Measurements from ENCODE around the gene PDGFC. TPM values are rescaled to one million over a fixed set of nuclear protein-coding genes. Genes with fewer than 3 reads are reported as not detected.

The PDGFC gene
- total RNA-seq, 1 experiment from 2014 or later = 5.3 TPM

DNA sequence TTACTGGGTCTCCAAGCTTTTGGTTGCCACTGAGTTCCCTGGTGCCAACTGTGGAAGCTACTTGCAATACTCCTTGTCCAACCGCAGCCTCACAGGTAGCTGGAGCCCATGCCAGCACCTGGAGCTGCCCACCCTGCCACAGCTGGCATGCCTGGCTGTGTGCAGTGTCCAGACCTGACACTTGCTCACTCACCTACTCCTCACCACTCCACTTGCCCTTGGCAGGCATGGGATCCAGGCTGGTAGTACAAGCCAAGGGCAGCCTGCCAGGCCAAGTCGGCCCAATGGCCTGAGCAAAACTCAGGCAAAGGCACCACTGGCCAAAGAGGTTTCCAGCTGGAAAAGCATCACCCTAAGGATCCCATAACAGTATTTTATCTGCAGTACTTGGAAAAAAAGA lies 246.3 kb downstream of the PDGFC start (continued):
- TF ChIP-seq, protein P1, sequence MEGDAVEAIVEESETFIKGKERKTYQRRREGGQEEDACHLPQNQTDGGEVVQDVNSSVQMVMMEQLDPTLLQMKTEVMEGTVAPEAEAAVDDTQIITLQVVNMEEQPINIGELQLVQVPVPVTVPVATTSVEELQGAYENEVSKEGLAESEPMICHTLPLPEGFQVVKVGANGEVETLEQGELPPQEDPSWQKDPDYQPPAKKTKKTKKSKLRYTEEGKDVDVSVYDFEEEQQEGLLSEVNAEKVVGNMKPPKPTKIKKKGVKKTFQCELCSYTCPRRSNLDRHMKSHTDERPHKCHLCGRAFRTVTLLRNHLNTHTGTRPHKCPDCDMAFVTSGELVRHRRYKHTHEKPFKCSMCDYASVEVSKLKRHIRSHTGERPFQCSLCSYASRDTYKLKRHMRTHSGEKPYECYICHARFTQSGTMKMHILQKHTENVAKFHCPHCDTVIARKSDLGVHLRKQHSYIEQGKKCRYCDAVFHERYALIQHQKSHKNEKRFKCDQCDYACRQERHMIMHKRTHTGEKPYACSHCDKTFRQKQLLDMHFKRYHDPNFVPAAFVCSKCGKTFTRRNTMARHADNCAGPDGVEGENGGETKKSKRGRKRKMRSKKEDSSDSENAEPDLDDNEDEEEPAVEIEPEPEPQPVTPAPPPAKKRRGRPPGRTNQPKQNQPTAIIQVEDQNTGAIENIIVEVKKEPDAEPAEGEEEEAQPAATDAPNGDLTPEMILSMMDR (IDR thresholded peaks at IDR 0.05) = no peak
- TF ChIP-seq TCF7 (CRISPR knock-in tag; IDR thresholded peaks at IDR 0.05; ENCODE audit: low read depth) (no peak), ELF4 (CRISPR knock-in tag; IDR thresholded peaks at IDR 0.05; ENCODE audit: low read depth) (no peak), IRF2 (CRISPR knock-in tag; IDR thresholded peaks at IDR 0.05; ENCODE audit: borderline replicate concordance, low read depth) (no peak), CDX4 (CRISPR knock-in tag; IDR thresholded peaks at IDR 0.05; ENCODE audit: borderline replicate concordance) (no peak), SP1 (CRISPR knock-in tag; conservative IDR thresholded peaks at IDR 0.05) (no peak), JUN (CRISPR knock-in tag; IDR thresholded peaks at IDR 0.05) (no peak)
- TF ChIP-seq, protein P2, sequence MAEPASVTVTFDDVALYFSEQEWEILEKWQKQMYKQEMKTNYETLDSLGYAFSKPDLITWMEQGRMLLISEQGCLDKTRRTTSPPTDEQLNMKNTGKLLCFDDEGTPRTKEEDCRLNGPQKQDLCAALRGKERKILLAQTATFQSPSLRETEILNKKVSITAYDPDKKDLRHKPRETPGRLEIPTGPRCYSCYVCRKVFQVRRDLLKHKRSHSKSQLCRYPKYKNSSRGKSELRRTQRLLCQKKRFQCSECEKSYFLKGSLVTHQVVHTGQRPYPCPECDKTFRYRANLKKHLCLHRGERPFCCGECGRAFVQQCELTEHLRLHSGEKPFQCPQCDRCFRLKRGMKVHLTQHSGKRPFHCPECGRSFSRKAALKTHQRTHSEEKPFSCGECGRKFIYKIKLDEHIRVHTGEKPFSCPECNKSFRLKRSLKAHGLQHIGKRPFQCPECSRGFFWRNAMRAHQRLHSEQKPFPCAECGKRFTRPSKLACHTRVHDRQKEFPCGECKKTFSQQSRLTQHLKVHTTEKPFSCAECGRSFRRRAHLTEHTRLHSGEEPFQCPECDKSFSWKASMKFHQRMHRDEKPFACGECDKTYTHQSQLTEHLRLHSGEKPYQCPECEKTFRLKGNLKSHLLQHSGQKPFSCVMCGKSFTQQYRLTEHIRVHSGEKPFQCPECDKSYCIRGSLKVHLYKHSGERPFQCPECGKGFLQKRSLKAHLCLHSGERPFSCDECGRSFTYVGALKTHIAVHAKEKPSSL (CRISPR knock-in tag; conservative IDR thresholded peaks at IDR 0.05) = no peak
- TF ChIP-seq, protein P3, sequence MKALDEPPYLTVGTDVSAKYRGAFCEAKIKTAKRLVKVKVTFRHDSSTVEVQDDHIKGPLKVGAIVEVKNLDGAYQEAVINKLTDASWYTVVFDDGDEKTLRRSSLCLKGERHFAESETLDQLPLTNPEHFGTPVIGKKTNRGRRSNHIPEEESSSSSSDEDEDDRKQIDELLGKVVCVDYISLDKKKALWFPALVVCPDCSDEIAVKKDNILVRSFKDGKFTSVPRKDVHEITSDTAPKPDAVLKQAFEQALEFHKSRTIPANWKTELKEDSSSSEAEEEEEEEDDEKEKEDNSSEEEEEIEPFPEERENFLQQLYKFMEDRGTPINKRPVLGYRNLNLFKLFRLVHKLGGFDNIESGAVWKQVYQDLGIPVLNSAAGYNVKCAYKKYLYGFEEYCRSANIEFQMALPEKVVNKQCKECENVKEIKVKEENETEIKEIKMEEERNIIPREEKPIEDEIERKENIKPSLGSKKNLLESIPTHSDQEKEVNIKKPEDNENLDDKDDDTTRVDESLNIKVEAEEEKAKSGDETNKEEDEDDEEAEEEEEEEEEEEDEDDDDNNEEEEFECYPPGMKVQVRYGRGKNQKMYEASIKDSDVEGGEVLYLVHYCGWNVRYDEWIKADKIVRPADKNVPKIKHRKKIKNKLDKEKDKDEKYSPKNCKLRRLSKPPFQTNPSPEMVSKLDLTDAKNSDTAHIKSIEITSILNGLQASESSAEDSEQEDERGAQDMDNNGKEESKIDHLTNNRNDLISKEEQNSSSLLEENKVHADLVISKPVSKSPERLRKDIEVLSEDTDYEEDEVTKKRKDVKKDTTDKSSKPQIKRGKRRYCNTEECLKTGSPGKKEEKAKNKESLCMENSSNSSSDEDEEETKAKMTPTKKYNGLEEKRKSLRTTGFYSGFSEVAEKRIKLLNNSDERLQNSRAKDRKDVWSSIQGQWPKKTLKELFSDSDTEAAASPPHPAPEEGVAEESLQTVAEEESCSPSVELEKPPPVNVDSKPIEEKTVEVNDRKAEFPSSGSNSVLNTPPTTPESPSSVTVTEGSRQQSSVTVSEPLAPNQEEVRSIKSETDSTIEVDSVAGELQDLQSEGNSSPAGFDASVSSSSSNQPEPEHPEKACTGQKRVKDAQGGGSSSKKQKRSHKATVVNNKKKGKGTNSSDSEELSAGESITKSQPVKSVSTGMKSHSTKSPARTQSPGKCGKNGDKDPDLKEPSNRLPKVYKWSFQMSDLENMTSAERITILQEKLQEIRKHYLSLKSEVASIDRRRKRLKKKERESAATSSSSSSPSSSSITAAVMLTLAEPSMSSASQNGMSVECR (CRISPR knock-in tag; IDR thresholded peaks at IDR 0.05; ENCODE audit: borderline replicate concordance) = no peak

DNA sequence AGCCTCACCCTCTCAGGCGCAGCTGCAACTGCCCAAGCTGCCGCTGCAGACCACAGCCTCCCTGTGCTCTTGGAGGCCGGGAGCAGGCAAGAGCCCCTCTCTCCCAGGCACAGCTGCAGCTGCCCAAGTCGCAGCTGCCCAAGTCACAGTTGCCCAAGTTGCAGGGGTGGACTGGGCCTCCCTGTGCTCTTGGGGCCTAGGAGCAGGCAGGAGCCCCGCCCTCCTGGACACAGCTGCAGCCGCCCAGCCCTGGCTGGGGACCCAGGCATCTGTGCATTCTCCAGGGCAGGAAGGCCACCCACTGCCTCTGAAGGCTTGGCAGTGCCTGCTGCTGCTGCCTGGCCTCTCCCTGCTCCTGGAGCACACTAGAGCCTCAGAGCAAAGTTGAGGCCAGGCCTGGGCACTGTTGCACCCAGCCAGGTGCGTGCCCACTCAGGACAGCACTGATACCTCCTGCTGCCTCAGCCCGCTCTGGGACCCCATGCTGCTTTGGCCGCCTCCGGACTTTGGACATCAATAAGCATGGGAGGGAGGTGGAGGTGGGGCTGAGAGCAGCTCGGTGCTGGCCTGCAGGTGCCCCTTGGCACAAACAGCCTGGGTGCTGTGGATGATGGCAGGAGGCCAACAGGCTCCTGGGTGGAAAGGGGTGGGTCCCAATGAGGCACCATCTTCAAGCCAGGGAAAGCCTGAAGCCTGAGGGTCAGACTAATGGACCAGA lies 247.5 kb downstream of the PDGFC start:
- Mint-ChIP-seq H3K27ac (no peak overlapping the region), H3K9me3 (peaks cover 8% of the 10 kb centered on the region; the same call in 1 of the 2 replicates), H3K36me3 (peaks cover 4% of the 10 kb centered on the region; the same call in 1 of the 2 replicates), H3K27me3 (ENCODE audit: low read depth) (no peaks in the 10 kb centered on the region), H3K4me1 (no peaks in the 10 kb centered on the region), H3K4me3 (no peak overlapping the region)
- no peak for ATAC-seq
- POLR2A ChIA-PET = no interaction called here
- CTCF ChIA-PET = no interaction called here
- no peak for DNase-seq (ENCODE audit: low spot score)
- TF ChIP-seq ZNF121 (CRISPR knock-in tag; IDR thresholded peaks at IDR 0.05) = no peak
- TF ChIP-seq, protein P4, sequence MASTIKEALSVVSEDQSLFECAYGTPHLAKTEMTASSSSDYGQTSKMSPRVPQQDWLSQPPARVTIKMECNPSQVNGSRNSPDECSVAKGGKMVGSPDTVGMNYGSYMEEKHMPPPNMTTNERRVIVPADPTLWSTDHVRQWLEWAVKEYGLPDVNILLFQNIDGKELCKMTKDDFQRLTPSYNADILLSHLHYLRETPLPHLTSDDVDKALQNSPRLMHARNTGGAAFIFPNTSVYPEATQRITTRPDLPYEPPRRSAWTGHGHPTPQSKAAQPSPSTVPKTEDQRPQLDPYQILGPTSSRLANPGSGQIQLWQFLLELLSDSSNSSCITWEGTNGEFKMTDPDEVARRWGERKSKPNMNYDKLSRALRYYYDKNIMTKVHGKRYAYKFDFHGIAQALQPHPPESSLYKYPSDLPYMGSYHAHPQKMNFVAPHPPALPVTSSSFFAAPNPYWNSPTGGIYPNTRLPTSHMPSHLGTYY (CRISPR knock-in tag; IDR thresholded peaks at IDR 0.05) = no peak
- TF ChIP-seq ZNF138 (CRISPR knock-in tag; conservative IDR thresholded peaks at IDR 0.05) = no peak
- TF ChIP-seq, protein P5, sequence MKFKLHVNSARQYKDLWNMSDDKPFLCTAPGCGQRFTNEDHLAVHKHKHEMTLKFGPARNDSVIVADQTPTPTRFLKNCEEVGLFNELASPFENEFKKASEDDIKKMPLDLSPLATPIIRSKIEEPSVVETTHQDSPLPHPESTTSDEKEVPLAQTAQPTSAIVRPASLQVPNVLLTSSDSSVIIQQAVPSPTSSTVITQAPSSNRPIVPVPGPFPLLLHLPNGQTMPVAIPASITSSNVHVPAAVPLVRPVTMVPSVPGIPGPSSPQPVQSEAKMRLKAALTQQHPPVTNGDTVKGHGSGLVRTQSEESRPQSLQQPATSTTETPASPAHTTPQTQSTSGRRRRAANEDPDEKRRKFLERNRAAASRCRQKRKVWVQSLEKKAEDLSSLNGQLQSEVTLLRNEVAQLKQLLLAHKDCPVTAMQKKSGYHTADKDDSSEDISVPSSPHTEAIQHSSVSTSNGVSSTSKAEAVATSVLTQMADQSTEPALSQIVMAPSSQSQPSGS (CRISPR knock-in tag; IDR thresholded peaks at IDR 0.05; ENCODE audit: borderline replicate concordance, low read depth) = no peak
- TF ChIP-seq ESRRA (CRISPR knock-in tag; IDR thresholded peaks at IDR 0.05; ENCODE audit: borderline replicate concordance) = no peak
- TF ChIP-seq SMAD3 (CRISPR knock-in tag; IDR thresholded peaks at IDR 0.05; ENCODE audit: borderline replicate concordance) = no peak
- no peak for TF ChIP-seq OVOL2 (CRISPR knock-in tag; IDR thresholded peaks at IDR 0.05; ENCODE audit: borderline replicate concordance)
- TF ChIP-seq, protein P1 (IDR thresholded peaks at IDR 0.05) = no peak
- TF ChIP-seq, protein P6, sequence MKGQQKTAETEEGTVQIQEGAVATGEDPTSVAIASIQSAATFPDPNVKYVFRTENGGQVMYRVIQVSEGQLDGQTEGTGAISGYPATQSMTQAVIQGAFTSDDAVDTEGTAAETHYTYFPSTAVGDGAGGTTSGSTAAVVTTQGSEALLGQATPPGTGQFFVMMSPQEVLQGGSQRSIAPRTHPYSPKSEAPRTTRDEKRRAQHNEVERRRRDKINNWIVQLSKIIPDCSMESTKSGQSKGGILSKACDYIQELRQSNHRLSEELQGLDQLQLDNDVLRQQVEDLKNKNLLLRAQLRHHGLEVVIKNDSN (CRISPR knock-in tag; IDR thresholded peaks at IDR 0.05) = no peak
- TF ChIP-seq ZNF423 (CRISPR knock-in tag; IDR thresholded peaks at IDR 0.05) = no peak
- TF ChIP-seq, protein P7, sequence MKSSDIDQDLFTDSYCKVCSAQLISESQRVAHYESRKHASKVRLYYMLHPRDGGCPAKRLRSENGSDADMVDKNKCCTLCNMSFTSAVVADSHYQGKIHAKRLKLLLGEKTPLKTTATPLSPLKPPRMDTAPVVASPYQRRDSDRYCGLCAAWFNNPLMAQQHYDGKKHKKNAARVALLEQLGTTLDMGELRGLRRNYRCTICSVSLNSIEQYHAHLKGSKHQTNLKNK (CRISPR knock-in tag; IDR thresholded peaks at IDR 0.05) = no peak
- TF ChIP-seq FOXK1 (CRISPR knock-in tag; IDR thresholded peaks at IDR 0.05) = no peak

All from WTC11 (cell line).